Cerebellar nuclear complex (tissue), 1 donor: ENCODE results near the gene MPV17L.
A peak's percentile ranks its signal among the peaks of the same experiment; 100 is the strongest.
"Not testable (repeated sequence)": the region's sequence is repeated elsewhere in the genome, so short reads cannot be mapped to it uniquely, and the experiment has no call there.

ENCODE experiments used
- DNase-seq, 2 experiments: peaks; one replicate each; lab custom pipeline; 2025; lab: John Stamatoyannopoulos, UW

MPV17L gene

GRCh38 chr16:15395631-15396508 lies at the start of gene MPV17L:
Gene MPV17L (plus strand): TSS chr16:15395754. CDS start chr16:15395898, 144 bp downstream.
- peak in 1 of 2 experiments; percentile 1 for DNase-seq

DNA sequence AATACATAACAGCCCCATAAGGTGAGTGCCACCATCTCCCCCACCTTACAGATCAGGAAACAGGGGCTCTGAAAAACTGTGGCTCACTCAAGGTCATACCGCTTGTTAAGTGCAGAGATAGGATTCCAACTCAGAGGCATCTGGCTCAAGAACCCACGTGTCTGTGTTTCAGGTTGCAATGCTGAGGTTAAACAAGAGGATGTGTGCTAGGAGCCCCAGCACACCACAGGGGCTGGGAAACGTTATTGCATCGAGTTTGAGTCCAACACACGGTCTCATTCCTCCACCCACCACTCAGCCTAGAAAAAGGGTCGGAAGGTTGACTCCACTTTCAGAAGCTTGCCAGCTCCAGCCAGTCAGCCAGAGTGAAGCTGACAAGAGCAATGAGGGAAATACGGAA lies 46.8 kb upstream of the MPV17L start:
- DNase-seq: not testable (repeated sequence)

- DNase-seq: not testable (repeated sequence)
Observed at GRCh38 chr16:15351251-15351650, 44.3 kb upstream of the MPV17L start.

GRCh38 chr16:15351745-15352144 lies 43.8 kb upstream of the MPV17L start:
- not testable (repeated sequence) for DNase-seq

DNA sequence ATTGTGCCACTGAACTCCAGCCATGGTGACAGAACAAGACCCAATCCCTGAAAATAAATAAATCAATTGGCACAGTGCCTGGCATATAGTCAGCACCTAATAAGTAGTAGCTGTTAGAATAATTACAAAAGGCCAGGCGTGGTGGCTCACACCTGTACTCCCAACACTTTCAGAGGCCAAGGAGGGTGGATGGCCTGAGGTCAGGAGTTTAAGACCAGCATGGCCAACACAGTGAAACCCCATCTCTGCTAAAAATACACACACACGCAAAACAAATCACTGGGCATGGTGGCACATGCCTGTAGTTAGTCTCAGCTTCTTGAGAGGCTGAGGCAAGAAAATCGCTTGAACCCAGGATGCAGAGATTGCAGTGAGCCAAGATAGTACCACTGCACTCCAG lies 42.7 kb upstream of the MPV17L start:
- not testable (repeated sequence) for DNase-seq

GRCh38 chr16:15354846-15355245 lies 40.7 kb upstream of the MPV17L start:
- not testable (repeated sequence) for DNase-seq

DNA sequence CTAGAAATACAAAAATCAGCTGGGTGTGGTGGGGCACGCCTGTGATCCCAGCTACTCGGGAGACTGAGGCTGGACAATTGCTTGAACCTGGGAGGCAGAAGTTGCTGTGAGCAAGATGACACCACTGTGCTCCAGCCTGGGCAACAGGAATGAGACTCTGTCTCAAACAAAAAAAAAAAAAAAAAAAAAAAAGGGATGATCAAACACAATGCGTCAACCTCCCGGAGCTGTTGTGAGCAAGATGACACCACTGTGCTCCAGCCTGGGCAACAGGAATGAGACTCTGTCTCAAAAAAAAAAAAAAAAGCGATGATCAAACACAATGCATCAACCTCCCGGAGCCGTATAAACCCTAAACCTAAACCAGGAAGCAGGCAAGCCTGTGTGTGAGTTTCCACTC lies 38.1 kb upstream of the MPV17L start:
- DNase-seq: not testable (repeated sequence)

- DNase-seq: not testable (repeated sequence)
Observed at GRCh38 chr16:15378194-15378593, 17.4 kb upstream of the MPV17L start, which contains the start of gene NPIPA5. Gene NPIPA5 (minus strand): TSS chr16:15378294. CDS start chr16:15378294, 0 bp downstream.

GRCh38 chr16:15382810-15383209 lies 12.7 kb upstream of the MPV17L start:
- DNase-seq: not testable (repeated sequence)

DNA sequence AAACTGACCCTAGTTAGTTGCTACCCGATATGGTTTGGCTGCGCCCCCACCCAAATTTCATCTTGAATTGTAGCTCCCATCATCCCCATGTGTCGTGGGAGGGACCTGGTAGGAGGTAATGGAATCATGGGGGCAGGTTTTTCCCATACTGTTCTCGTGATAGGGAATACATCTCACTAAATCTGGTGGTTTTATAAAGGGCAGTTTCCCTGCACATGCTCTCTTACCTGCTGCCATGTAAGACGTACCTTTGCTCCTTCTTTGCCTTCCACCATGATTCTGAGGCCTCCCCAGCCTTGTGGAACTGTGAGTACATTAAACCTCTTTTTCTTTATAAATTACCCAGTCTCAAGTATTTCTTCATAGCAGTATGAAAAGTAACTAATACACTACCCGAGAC lies 7.5 kb upstream of the MPV17L start:
- not testable (repeated sequence) for DNase-seq

GRCh38 chr16:15389916-15390315 lies 5.6 kb upstream of the MPV17L start:
- DNase-seq: not testable (repeated sequence)

DNA sequence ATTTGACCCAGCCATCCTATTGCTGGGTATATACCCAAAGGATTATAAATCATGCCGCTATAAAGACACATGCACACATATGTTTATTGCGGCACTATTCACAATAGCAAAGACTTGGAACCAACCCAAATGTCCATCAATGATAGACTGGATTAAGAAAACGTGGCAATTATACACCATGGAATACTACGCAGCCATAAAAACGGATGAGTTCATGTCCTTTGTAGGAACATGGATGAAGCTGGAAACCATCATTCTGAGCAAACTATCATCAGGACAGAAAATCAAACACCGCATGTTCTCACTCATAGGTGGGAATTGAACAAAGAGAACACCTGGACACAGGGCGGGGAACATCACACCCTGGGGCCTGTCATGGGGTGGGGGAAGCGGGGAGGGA lies 2.5 kb upstream of the MPV17L start:
- not testable (repeated sequence) for DNase-seq

GRCh38 chr16:15396509-15396829 lies 915 bp downstream of the MPV17L start:
- not testable (repeated sequence) for DNase-seq

DNA sequence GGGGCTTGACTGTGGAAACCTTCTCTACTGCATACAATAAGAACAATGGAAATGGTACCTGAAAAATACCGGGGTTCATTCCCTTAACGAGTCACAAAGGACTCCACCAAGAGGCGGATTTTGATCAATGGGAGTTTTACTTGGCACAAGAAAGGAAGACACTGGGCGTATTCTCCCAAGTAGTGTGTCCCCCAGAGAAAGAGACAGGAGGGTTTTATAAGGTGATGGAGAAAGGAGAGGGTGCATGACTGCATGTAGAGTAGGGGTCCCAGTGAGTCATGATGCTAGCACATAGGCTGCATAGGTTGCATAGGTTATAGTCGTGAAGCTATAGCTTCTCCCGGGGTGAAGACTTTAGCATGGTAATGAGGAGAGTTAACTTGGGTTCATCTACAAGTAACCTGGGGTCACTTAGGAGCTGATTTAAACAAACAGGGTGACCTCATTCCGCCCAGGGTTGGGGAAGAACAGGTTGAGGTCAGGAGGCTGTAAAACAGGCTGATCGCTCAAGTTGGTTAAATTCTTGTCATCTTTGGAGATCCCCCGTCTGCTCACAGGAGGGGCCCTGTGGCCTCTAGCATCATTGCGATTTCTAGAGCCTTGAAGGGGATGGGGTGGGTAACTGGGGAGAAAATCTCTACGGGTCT lies 1.5 kb downstream of the MPV17L start:
- no peak for DNase-seq

GRCh38 chr16:15398618-15399316 lies 3.2 kb downstream of the MPV17L start:
- no peak for DNase-seq

GRCh38 chr16:15399317-15399716 lies 3.8 kb downstream of the MPV17L start:
- DNase-seq: no peak

GRCh38 chr16:15400314-15400713 lies 4.8 kb downstream of the MPV17L start:
- DNase-seq: not testable (repeated sequence)

DNA sequence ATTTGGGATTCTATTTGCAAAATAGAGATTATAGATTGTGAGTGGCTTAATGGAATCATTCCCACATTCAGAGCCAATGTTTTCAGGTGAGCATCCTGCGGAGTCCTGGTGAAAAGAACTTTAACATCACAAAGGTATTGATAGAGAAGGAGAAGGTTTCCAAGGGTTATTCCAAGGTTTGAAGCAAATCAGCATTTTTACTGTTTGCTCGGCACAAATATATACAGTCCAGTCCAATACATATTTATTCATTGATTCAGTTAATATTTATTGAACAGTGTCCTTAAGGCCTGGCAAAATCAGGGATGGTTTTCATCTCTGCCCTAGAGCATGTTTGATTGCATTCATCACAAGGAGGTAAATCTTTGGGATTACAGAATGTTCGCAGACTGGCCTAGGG lies 6.4 kb downstream of the MPV17L start:
- no peak for DNase-seq

- DNase-seq: no peak
Observed at GRCh38 chr16:15403392-15403995, 7.9 kb downstream of the MPV17L start.

GRCh38 chr16:15404091-15404490 lies 8.5 kb downstream of the MPV17L start:
- not testable (repeated sequence) for DNase-seq

DNA sequence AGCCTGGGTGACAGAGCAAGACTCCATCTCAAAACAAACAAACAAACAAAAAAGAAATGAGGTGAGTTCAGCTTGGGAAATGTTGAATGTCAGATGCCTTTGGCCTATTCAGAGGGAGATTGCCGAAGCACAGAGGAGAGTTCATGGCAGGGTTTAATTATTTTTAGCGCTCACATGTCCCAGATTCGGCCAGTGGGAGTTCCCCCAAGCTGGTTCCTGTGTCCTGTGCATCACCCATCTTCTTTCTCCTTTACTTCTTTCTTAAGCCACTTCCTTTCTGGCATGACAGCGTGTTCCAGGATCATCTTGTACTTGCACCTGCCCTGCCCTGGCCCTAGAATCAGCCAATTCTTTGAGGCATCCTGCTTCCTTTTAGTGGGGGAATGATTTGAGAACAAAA lies 9.2 kb downstream of the MPV17L start:
- no peak for DNase-seq

- not testable (repeated sequence) for DNase-seq
Observed at GRCh38 chr16:15407756-15408155, 12.2 kb downstream of the MPV17L start.
